HG03354 (cell line): Measurements from ENCODE around the gene CD200R1L.

Source experiments
- ATAC-seq: cut with Tn5 transposase; IDR thresholded peaks from one replicate; pipeline ENCODE4 v1.9.1; 2021; ENCODE audit warnings: mild to moderate bottlenecking; ENCODE audit not compliant: unreplicated experiment, poor library complexity, severe bottlenecking

Gene CD200R1L

DNA sequence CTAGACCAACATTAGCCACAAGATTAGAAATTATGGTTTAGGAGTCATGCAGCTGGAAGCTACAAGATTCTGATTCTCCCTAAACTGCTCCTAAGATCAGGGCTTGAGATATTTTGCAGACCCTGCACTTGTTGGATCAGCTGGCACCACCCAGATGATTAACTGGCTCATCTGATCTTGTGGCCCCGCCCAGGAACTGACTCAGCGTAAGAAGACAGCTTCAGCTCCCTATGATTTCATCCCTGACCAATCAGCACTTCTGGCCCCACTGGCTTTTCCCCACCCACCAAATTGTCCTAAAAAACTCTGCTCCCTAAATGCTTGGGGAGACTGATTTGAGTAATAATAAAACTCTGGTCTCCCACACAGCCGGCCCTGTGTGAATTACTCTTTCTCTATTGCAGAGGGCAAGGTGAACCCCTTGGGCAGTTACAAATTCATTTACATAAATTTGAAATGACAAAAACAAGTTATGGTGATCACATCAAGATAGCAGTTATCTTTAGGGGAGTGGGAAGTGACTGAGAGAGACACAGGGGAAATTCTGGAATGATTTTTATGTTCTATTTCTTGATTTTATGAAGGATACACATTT, 76.5 kb downstream of the CD200R1L start:
- no peak for ATAC-seq

DNA sequence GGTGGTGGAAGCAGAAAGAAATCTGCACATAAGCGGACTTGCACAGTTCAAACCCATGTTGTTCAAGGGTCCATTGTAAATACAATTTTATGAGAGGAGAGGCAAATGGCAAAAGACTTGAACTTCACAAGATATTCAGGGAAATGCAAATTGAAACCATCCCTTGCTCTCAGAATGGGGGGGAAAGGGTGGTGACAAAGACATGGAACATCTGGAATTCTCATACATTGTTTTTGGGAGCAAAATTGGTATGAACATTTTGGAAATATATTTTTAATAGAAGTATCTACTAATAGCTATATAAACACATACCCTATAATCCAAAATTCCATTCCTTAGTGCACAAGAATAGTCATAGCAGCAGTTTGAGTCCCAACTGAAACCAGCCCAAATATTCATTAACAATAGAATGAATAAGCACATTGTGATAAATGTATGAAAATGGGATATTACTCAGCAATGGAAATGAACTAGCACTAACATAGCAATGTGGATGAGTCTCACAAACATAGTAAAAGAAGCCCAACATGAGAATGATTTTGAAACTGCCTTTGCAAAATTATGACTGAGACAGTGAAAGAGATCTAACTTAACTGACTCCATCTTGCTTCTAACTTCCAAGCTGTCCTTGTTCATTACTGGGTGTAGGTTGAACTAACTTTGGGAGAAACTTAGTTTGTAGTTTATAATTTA, 77.2 kb downstream of the CD200R1L start:
- no peak for ATAC-seq

DNA sequence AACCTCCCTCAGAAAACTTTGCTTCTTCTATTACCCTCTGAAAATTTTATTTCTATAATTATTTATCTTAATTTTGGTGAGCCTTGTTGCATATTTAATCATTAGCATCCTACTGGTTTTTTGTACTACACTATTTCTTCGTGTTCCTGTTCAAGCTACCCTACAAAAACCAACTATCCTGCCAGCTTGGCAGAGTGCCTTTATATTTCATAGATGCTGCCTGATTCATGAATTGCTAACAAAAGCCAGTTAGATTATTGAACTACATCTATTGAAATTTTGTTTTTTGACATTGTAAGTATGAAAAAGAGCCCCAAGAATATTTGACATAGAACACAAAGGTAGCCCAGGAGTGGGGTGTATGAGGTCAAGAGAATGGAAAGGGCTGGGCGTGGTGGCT, 78.9 kb downstream of the CD200R1L start:
- no peak for ATAC-seq

DNA sequence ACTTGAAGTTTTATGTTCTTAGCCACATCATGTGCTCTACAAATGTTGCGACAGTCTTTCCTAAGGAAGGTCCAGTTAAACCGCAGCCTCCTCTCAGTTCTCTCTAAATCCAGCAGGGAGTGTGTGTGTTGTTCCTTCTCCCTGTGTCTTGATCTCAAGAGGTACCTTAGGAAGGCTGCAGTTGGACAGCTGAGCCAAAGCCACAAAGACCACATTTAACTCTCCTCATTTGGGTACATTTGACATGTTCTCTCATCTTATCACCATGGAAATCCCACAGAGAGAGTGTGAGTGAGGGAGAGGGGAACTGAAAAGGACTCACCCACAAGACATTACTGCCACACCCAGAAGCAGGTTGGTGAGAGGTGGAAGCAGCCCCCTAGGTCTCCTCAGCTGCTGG, 79.5 kb downstream of the CD200R1L start:
- no peak for ATAC-seq
